HepG2 (cell line): Measurements from ENCODE around the gene EVL.

Experiments
- ARNTL ChIP-seq: sonication (generic); formaldehyde crosslinking; IDR thresholded peaks from 2 replicates; pipeline ENCODE4 v1.4.0; 2020; ENCODE audit warnings: mild to moderate bottlenecking, missing genetic modification reagents
- CBX5 ChIP-seq: sonication (generic); formaldehyde crosslinking; IDR thresholded peaks from 2 replicates; pipeline ENCODE4 v1.4.0; 2020; ENCODE audit warnings: missing genetic modification reagents, borderline replicate concordance
- EP300 ChIP-seq, 3 experiments: sonication (generic) in 1 of 3; formaldehyde crosslinking in 1 of 3; IDR thresholded peaks; 2 replicates each; pipeline versions ENCODE4 v1.5.1 to v1.6.1; 2011 to 2020; ENCODE audit warnings: low read depth in 2 of 3, low read length in 2 of 3, borderline replicate concordance in 1 of 3, improper control_type of control experiment in 1 of 3, mild to moderate bottlenecking in 1 of 3, missing genetic modification reagents in 1 of 3, moderate library complexity in 1 of 3
- HIVEP1 ChIP-seq: sonication (generic); formaldehyde crosslinking; IDR thresholded peaks from 2 replicates; pipeline ENCODE4 v1.4.0; 2020; ENCODE audit warnings: mild to moderate bottlenecking, missing genetic modification reagents
- KLF6 ChIP-seq: IDR thresholded peaks from 2 replicates; pipeline ENCODE4 v1.8.0; 2016; ENCODE audit warnings: missing biosample characterization, missing genetic modification reagents
- MAZ ChIP-seq, 2 experiments: sonication (generic) in 1 of 2; formaldehyde crosslinking in 1 of 2; IDR thresholded peaks; 2 replicates each; pipeline versions ENCODE4 v1.5.0 to v1.6.1; 2012 to 2020; ENCODE audit warnings: low read depth in 2 of 2, mild to moderate bottlenecking in 2 of 2, borderline replicate concordance in 1 of 2, improper control_type of control experiment in 1 of 2, low read length in 1 of 2, missing genetic modification reagents in 1 of 2, moderate library complexity in 1 of 2
- POLR2A ChIP-seq, 2 experiments: IDR thresholded peaks; 2 replicates each; pipeline ENCODE4 v1.6.1; 2011; ENCODE audit warnings: low read depth in 2 of 2, low read length in 2 of 2, mild to moderate bottlenecking in 1 of 2, moderate library complexity in 1 of 2; ENCODE audit not compliant: insufficient read depth in 1 of 2
- SMC3 ChIP-seq: IDR thresholded peaks from 2 replicates; pipeline ENCODE4 v1.6.1; 2011; ENCODE audit warnings: low read length, improper control_type of control experiment
- SP2 ChIP-seq: sonication (generic); formaldehyde crosslinking; IDR thresholded peaks from 2 replicates; pipeline ENCODE4 v1.5.1; 2020; ENCODE audit warnings: mild to moderate bottlenecking, missing genetic modification reagents
- ZNF607 ChIP-seq: sonication (generic); formaldehyde crosslinking; IDR thresholded peaks from 2 replicates; pipeline ENCODE4 v1.5.1; 2020; ENCODE audit warnings: missing genetic modification reagents, mild to moderate bottlenecking, borderline replicate concordance
- TF ChIP-seq, protein P1 (sequence below): sonication (generic); formaldehyde crosslinking; conservative IDR thresholded peaks from 2 replicates; pipeline ENCODE4 v1.8.1; 2023; ENCODE audit warnings: missing genetic modification reagents
- TF ChIP-seq, protein P2 (sequence below): sonication (generic); formaldehyde crosslinking; IDR thresholded peaks from 2 replicates; pipeline ENCODE4 v1.8.0; 2022; ENCODE audit warnings: mild to moderate bottlenecking, missing genetic modification reagents; ENCODE audit not compliant: insufficient replicate concordance
- TF ChIP-seq, protein P3 (sequence below): sonication (generic); formaldehyde crosslinking; IDR thresholded peaks from 2 replicates; pipeline ENCODE4 v1.8.1; 2022; ENCODE audit warnings: mild to moderate bottlenecking, missing genetic modification reagents

DNA sequence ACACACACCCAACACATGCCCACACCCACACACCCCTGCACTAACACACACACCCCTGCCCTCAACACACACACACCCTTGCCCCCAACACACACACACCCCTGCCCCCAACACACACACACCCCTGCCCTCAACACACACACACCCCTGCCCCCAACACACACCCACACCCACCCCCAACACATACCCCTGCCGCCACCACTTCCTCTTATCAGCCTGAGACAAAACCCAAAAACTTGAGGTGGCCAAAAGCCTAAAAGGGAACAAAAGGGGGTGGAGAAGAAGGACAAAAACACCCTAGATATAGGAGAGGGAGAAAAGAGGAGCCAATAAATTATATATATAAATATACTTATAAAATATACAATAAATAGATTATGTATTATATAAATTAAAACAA, 103.3 kb downstream of the EVL start:
- TF ChIP-seq, protein P1, sequence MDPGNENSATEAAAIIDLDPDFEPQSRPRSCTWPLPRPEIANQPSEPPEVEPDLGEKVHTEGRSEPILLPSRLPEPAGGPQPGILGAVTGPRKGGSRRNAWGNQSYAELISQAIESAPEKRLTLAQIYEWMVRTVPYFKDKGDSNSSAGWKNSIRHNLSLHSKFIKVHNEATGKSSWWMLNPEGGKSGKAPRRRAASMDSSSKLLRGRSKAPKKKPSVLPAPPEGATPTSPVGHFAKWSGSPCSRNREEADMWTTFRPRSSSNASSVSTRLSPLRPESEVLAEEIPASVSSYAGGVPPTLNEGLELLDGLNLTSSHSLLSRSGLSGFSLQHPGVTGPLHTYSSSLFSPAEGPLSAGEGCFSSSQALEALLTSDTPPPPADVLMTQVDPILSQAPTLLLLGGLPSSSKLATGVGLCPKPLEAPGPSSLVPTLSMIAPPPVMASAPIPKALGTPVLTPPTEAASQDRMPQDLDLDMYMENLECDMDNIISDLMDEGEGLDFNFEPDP (CRISPR knock-in tag): no peak
- TF ChIP-seq CBX5 (no peak), SP2 (CRISPR knock-in tag) (no peak), KLF6 (CRISPR knock-in tag) (no peak), MAZ (IDR thresholded peaks at IDR 0.05; ENCODE audit: borderline replicate concordance, low read depth, low read length) (no peak), MAZ (CRISPR knock-in tag; IDR thresholded peaks at IDR 0.05; ENCODE audit: low read depth) (no peak), EP300 (IDR thresholded peaks at IDR 0.05; ENCODE audit: low read depth in 2 of 2, low read length in 2 of 2) (no peak), EP300 (CRISPR knock-in tag; IDR thresholded peaks at IDR 0.05; ENCODE audit: borderline replicate concordance) (no peak), HIVEP1 (CRISPR knock-in tag) (no peak), SMC3 (no peak), ARNTL (CRISPR knock-in tag) (no peak), POLR2A (IDR thresholded peaks at IDR 0.05; ENCODE audit: insufficient read depth in 1 of 2, low read depth in 2 of 2, low read length in 2 of 2) (no peak), ZNF607 (no peak)
- TF ChIP-seq, protein P2, sequence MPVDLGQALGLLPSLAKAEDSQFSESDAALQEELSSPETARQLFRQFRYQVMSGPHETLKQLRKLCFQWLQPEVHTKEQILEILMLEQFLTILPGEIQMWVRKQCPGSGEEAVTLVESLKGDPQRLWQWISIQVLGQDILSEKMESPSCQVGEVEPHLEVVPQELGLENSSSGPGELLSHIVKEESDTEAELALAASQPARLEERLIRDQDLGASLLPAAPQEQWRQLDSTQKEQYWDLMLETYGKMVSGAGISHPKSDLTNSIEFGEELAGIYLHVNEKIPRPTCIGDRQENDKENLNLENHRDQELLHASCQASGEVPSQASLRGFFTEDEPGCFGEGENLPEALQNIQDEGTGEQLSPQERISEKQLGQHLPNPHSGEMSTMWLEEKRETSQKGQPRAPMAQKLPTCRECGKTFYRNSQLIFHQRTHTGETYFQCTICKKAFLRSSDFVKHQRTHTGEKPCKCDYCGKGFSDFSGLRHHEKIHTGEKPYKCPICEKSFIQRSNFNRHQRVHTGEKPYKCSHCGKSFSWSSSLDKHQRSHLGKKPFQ (CRISPR knock-in tag): no peak
- TF ChIP-seq, protein P3, sequence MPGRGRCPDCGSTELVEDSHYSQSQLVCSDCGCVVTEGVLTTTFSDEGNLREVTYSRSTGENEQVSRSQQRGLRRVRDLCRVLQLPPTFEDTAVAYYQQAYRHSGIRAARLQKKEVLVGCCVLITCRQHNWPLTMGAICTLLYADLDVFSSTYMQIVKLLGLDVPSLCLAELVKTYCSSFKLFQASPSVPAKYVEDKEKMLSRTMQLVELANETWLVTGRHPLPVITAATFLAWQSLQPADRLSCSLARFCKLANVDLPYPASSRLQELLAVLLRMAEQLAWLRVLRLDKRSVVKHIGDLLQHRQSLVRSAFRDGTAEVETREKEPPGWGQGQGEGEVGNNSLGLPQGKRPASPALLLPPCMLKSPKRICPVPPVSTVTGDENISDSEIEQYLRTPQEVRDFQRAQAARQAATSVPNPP: no peak
